ENCODE results near the gene ZC3H7A.

GRCh38 chr16:11788914-11789313 lies 8.1 kb downstream of the ZC3H7A start:
- no peak for TF ChIP-seq CTCF (IDR thresholded peaks at IDR 0.05)
- TF ChIP-seq POLR2A (IDR thresholded peaks at IDR 0.05) = no peak

Measured in esophagus squamous epithelium (tissue), 4 donors.